GM19452 (cell line): ENCODE measurements around the gene HOXA11.

Experiments
- ATAC-seq: cut with Tn5 transposase; IDR thresholded peaks from one replicate; pipeline ENCODE4 v1.9.1; 2021; ENCODE audit not compliant: unreplicated experiment

Gene HOXA11

GRCh38 chr7:27194002-27194352 is 8.9 kb upstream of the HOXA11 start:
- no peak for ATAC-seq

- no peak for ATAC-seq
Observed at GRCh38 chr7:27193335-27194001, 8.4 kb upstream of the HOXA11 start.

GRCh38 chr7:27192546-27193334 is 7.7 kb upstream of the HOXA11 start:
- ATAC-seq: no peak

- ATAC-seq: no peak
Observed at GRCh38 chr7:27191833-27192545, 7.0 kb upstream of the HOXA11 start.

- ATAC-seq: no peak
Observed at GRCh38 chr7:27191161-27191731, 6.2 kb upstream of the HOXA11 start.

GRCh38 chr7:27189997-27190748 is 5.1 kb upstream of the HOXA11 start:
- ATAC-seq: no peak

GRCh38 chr7:27189295-27189996 is 4.4 kb upstream of the HOXA11 start:
- ATAC-seq: no peak

- no peak for ATAC-seq
Observed at GRCh38 chr7:27188386-27189294, 3.6 kb upstream of the HOXA11 start.

- ATAC-seq: no peak
Observed at GRCh38 chr7:27187475-27188385, 2.7 kb upstream of the HOXA11 start.

- no peak for ATAC-seq
Observed at GRCh38 chr7:27186668-27187474, 1.8 kb upstream of the HOXA11 start.

GRCh38 chr7:27185854-27186667 is 1.0 kb upstream of the HOXA11 start:
- no peak for ATAC-seq

- ATAC-seq: no peak
Observed at GRCh38 chr7:27184337-27185012, 557 bp downstream of the HOXA11 start.

GRCh38 chr7:27183682-27184336 is 1.2 kb downstream of the HOXA11 start:
- no peak for ATAC-seq

- ATAC-seq: no peak
Observed at GRCh38 chr7:27182861-27183681, 2.0 kb downstream of the HOXA11 start.
